Activated CD4-positive, alpha-beta T cell treated with anti-CD3 and anti-CD28 coated beads for 36 hours (primary cell): ENCODE measurements around the gene TMEM132D. TPM values are rescaled to one million over a fixed set of nuclear protein-coding genes. Genes with fewer than 3 reads are reported as not detected.

Experiments
- ATAC-seq: fragments of 200-7000 bp; cut with Tn5 transposase; one replicate; pipeline ENCODE4 v1.10.0; 2021; ENCODE audit warnings: mild to moderate bottlenecking, moderate library complexity
- CTCF ChIA-PET: fragments of 350-600 bp; sonication (Branson Sonifier 250); formaldehyde crosslinking; loops from one replicate; lab custom pipeline; 2021; ENCODE audit warnings: antibody characterized with exemption; lab: Charles Lee
- POLR2A ChIA-PET: fragments of 350-600 bp; sonication (Branson Sonifier 250); formaldehyde crosslinking; loops from one replicate; lab custom pipeline; 2021; ENCODE audit warnings: antibody characterized with exemption, inconsistent platforms; lab: Charles Lee
- DNase-seq: peaks from one replicate; pipeline ENCODE4 v3.0.0-alpha.2; 2020
- H3K27ac Mint-ChIP-seq: one replicate; pipeline ENCODE4 v1.8.0; 2021; ENCODE audit warnings: mixed read lengths
- H3K27me3 Mint-ChIP-seq: one replicate; pipeline ENCODE4 v1.8.0; 2021; ENCODE audit warnings: mixed read lengths
- H3K36me3 Mint-ChIP-seq: one replicate; pipeline ENCODE4 v1.8.0; 2021; ENCODE audit warnings: low read depth, mixed read lengths
- H3K4me1 Mint-ChIP-seq: one replicate; pipeline ENCODE4 v1.8.0; 2021; ENCODE audit warnings: mixed read lengths
- H3K4me3 Mint-ChIP-seq: one replicate; pipeline ENCODE4 v1.8.0; 2021; ENCODE audit warnings: mild to moderate bottlenecking, moderate library complexity, mixed read lengths
- H3K9me3 Mint-ChIP-seq: one replicate; pipeline ENCODE4 v1.8.0; 2021; ENCODE audit warnings: low read depth, mixed read lengths
- intact Hi-C, 2 experiments: fragments of 100-400 bp; cut with DNase I in 1 of 2; cut with micrococcal nuclease in 1 of 2; formaldehyde crosslinking; loops; one replicate each; pipeline versions ENCODE4 v1.14.2 to v1.15.1; 2022 to 2024; cut with DNase I, micrococcal nuclease
- total RNA-seq, 2 experiments: library from RNA; stranded (reverse); gene quantifications; one replicate each; pipeline ENCODE4 v1.2.3, GENCODE V29; 2021

Gene TMEM132D
- not detected for total RNA-seq

GRCh38 chr12:129903956-129904829 is at the start of gene TMEM132D:
TSS of gene TMEM132D (minus strand) at chr12:129904025.
- Mint-ChIP-seq H3K36me3 (no peaks in the 10 kb centered on the region), H3K27ac (no peak within 1 kb of the TSS), H3K4me1 (no peaks in the 10 kb centered on the region), H3K9me3 (no peaks in the 10 kb centered on the region), H3K27me3 (peaks cover 32% of the 10 kb centered on the region), H3K4me3 (no peak within 1 kb of the TSS)
- ChIA-PET POLR2A (no interaction called here), CTCF (no interaction called here)
- no peak for ATAC-seq
- intact Hi-C loops, result no loop called here
- no peak for DNase-seq

DNA sequence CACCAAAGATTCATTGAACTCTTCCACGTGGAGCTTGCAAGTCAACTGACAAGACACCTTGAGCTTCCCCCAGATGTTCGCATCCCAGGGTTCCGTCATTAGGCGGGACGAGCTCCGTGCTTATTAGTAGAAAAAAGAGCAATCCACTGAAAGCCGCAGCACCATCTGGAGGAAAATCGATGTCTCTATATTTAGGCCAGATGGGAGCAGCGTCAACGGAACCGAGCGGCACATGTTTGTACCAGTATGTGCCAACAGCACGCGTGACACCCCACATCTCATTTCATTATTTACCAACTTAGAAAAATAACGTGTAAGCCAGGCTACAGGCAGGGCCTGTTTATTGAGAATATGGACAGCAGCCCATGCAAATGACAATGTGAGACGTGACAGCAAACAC is 45.8 kb upstream of the TMEM132D start:
- Mint-ChIP-seq H3K27me3 (no peaks in the 10 kb centered on the region), H3K27ac (no peak overlapping the region), H3K9me3 (no peaks in the 10 kb centered on the region), H3K36me3 (no peaks in the 10 kb centered on the region), H3K4me1 (no peaks in the 10 kb centered on the region), H3K4me3 (no peak overlapping the region)
- no peak for DNase-seq
- no peak for ATAC-seq
- CTCF ChIA-PET, result interaction anchor here (0.6 kb wide), 1 partner anchor 32 kb away, joined by 3 read pairs; no protein-coding TSS in a partner anchor
- intact Hi-C loops, result no loop called here
- POLR2A ChIA-PET, result no interaction called here

DNA sequence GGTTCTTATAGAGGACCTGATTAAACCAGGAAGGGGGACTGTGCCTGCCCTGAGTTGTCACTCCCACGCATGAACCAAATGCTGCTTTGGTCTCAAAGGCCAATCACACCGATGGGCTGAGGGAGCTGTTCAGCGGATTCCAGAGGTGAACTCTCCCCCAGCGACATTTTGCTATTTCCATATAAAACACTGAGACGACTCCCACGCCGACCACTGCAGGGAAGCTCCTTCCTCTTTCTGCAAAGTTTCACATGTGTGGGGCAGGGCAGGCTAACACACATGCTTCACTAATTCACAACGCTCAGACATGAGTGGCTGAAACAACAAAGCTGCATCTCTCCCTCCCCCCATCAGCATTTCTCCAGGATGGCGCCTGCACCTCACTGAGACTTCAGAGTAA is 37.8 kb upstream of the TMEM132D start:
- no peaks in the 10 kb centered on the region for H3K36me3 Mint-ChIP-seq
- no peak overlapping the region for H3K27ac Mint-ChIP-seq
- ChIA-PET POLR2A (no interaction called here), CTCF (interaction anchor here (0.6 kb wide), 1 partner anchor 992 kb away, joined by 3 read pairs; no protein-coding TSS in a partner anchor)
- no peaks in the 10 kb centered on the region for H3K4me1 Mint-ChIP-seq
- intact Hi-C loops, result no loop called here
- H3K27me3 Mint-ChIP-seq, result no peaks in the 10 kb centered on the region
- DNase-seq (no peak), ATAC-seq (no peak)
- H3K9me3 Mint-ChIP-seq, result peaks cover 5% of the 10 kb centered on the region
- H3K4me3 Mint-ChIP-seq, result no peak overlapping the region

- ATAC-seq, result no peak
- intact Hi-C loops, result no loop called here
- Mint-ChIP-seq H3K36me3 (no peaks in the 10 kb centered on the region), H3K27ac (no peak overlapping the region), H3K4me3 (no peak overlapping the region), H3K4me1 (no peaks in the 10 kb centered on the region), H3K9me3 (peaks cover 5% of the 10 kb centered on the region), H3K27me3 (no peaks in the 10 kb centered on the region)
- CTCF ChIA-PET, result interaction anchor here (0.7 kb wide), 1 partner anchor 16 kb away, joined by 4 read pairs; no protein-coding TSS in a partner anchor
- POLR2A ChIA-PET, result no interaction called here
- DNase-seq, result no peak
These were observed 34.3 kb upstream of the TMEM132D start for GRCh38 chr12:129938089-129938488.

GRCh38 chr12:129937426-129937825 is 33.6 kb upstream of the TMEM132D start:
- H3K9me3 Mint-ChIP-seq, result peaks cover 5% of the 10 kb centered on the region
- CTCF ChIA-PET, result no interaction called here

GRCh38 chr12:129928643-129929042 is 24.8 kb upstream of the TMEM132D start:
- CTCF ChIA-PET, result no interaction called here
- Mint-ChIP-seq H3K36me3 (no peaks in the 10 kb centered on the region), H3K4me3 (no peak overlapping the region), H3K9me3 (peaks cover 7% of the 10 kb centered on the region), H3K27ac (no peak overlapping the region), H3K4me1 (no peaks in the 10 kb centered on the region), H3K27me3 (peaks cover 4% of the 10 kb centered on the region)
- POLR2A ChIA-PET, result no interaction called here
- ATAC-seq (no peak), DNase-seq (no peak)
- intact Hi-C loops, result no loop called here

More at GRCh38 chr12:129937426-129937825, 33.6 kb upstream of the TMEM132D start:
- Mint-ChIP-seq H3K4me1 (no peaks in the 10 kb centered on the region), H3K4me3 (no peak overlapping the region), H3K36me3 (no peaks in the 10 kb centered on the region), H3K27ac (no peak overlapping the region), H3K27me3 (no peaks in the 10 kb centered on the region)
- no peak for ATAC-seq
- DNase-seq, result no peak
- POLR2A ChIA-PET, result no interaction called here
- intact Hi-C loops, result no loop called here

- H3K4me3 Mint-ChIP-seq, result no peak overlapping the region
- CTCF ChIA-PET, result no interaction called here
- no peaks in the 10 kb centered on the region for H3K4me1 Mint-ChIP-seq
These were observed 23.6 kb upstream of the TMEM132D start for GRCh38 chr12:129927316-129927900.

DNA sequence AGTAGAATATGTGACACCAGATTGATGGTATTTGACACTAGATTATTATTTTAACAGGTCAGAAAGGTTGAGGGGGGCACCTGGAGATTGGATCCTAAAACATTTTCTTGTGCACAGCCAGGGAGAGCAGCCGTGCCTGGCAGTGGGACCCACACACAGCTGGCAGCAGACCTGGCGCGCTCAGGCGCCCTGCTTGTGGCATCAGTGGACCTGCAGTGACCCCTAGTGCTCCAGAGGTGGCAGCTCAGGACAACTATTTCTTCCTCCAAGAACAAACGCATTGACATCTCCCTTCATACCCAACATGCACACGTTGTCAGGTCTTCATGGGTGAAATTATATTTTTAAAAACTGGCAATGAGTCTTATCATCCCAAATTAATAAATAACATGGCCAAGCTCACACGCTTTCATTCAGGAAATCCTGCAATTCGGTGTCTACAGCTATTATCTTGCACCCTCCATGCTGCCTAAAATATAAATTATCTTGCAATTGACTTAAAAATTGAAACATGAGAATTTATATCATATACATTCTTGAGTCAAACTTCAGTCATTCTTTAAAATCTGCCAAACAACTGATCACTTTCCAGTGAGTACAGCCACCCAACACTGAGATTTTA is 7.7 kb upstream of the TMEM132D start:
- intact Hi-C loops, result loop anchor here (1.0 to 5.0 kb wide), 5 partner anchors 101 to 1653 kb away; no protein-coding TSS in a partner anchor
- ATAC-seq, result no peak
- DNase-seq, result peak; percentile 66
- ChIA-PET CTCF (interaction anchor here (0.6 to 1.1 kb wide), 4 partner anchors 299 to 1265 kb away, joined by 3 to 5 read pairs (median 4); no protein-coding TSS in a partner anchor), POLR2A (no interaction called here)
- Mint-ChIP-seq H3K36me3 (no peaks in the 10 kb centered on the region), H3K27ac (no peak overlapping the region), H3K4me3 (no peak overlapping the region), H3K27me3 (peaks cover 4% of the 10 kb centered on the region), H3K4me1 (no peaks in the 10 kb centered on the region), H3K9me3 (no peaks in the 10 kb centered on the region)

More at GRCh38 chr12:129927316-129927900, 23.6 kb upstream of the TMEM132D start:
- Mint-ChIP-seq H3K27me3 (peaks cover 4% of the 10 kb centered on the region), H3K9me3 (peaks cover 7% of the 10 kb centered on the region), H3K27ac (no peak overlapping the region), H3K36me3 (no peaks in the 10 kb centered on the region)
- intact Hi-C loops, result no loop called here
- DNase-seq (no peak), ATAC-seq (no peak)
- POLR2A ChIA-PET, result no interaction called here

- CTCF ChIA-PET, result interaction anchor here (0.6 to 1.6 kb wide), 3 partner anchors 9 to 1650 kb away, joined by 3 read pairs; no protein-coding TSS in a partner anchor
- intact Hi-C loops, result loop anchor here (2.0 to 5.0 kb wide), 3 partner anchors 103 to 1651 kb away; no protein-coding TSS in a partner anchor
- H3K36me3 Mint-ChIP-seq, result no peaks in the 10 kb centered on the region
- peaks cover 20% of the 10 kb centered on the region for H3K27me3 Mint-ChIP-seq
- H3K9me3 Mint-ChIP-seq, result no peaks in the 10 kb centered on the region
- POLR2A ChIA-PET, result no interaction called here
- no peak overlapping the region for H3K4me3 Mint-ChIP-seq
- no peak overlapping the region for H3K27ac Mint-ChIP-seq
- no peaks in the 10 kb centered on the region for H3K4me1 Mint-ChIP-seq
- DNase-seq (no peak), ATAC-seq (no peak)
These were observed 5.5 kb upstream of the TMEM132D start for GRCh38 chr12:129909051-129910020.

GRCh38 chr12:129903092-129903945 is 506 bp downstream of the TMEM132D start:
- Mint-ChIP-seq H3K27ac (no peak overlapping the region), H3K27me3 (peaks cover 32% of the 10 kb centered on the region), H3K9me3 (no peaks in the 10 kb centered on the region), H3K36me3 (no peaks in the 10 kb centered on the region), H3K4me3 (no peak overlapping the region), H3K4me1 (no peaks in the 10 kb centered on the region)
- DNase-seq (no peak), ATAC-seq (no peak)
- CTCF ChIA-PET, result no interaction called here
- POLR2A ChIA-PET, result no interaction called here
- intact Hi-C loops, result no loop called here
